Stimulated activated CD8-positive, alpha-beta memory T cell treated with anti-CD3 and anti-CD28 coated beads, Interleukin-12 subunit alpha, Interleukin-12 subunit beta, amount 100 ng/mL, for 24 hours (primary cell): ENCODE data around the gene LRRC75A.
"Not testable (repeated sequence)": the region's sequence is repeated elsewhere in the genome, so short reads cannot be mapped to it uniquely, and the experiment has no call there.

ENCODE experiments used
- DNase-seq: peaks from one replicate; pipeline ENCODE4 v3.0.0-alpha.2; 2020; ENCODE audit errors: extremely low read depth

LRRC75A gene

GRCh38 chr17:16398270-16399267, 93.4 kb downstream of the LRRC75A start:
- DNase-seq: no peak

DNA sequence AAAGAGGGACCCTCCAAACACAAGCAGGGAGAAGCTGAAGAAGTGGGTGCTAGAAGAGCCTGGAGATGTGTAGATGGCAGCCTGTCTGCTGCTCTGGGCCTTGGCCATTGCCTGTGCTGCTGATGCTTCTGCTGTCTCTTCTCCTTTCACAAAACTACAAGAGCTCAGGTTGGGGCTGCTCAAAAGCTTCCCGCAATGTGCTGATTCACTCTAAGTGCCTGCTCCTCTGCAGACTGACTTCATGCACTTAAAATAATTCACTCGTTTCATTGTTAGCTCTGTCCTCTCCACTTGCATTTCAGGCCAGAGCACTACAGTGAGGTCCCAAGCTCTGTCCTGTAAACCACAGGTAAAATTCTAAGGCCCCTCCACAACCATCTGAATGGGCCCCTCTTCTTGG, 95.3 kb downstream of the LRRC75A start:
- DNase-seq: not testable (repeated sequence)

DNA sequence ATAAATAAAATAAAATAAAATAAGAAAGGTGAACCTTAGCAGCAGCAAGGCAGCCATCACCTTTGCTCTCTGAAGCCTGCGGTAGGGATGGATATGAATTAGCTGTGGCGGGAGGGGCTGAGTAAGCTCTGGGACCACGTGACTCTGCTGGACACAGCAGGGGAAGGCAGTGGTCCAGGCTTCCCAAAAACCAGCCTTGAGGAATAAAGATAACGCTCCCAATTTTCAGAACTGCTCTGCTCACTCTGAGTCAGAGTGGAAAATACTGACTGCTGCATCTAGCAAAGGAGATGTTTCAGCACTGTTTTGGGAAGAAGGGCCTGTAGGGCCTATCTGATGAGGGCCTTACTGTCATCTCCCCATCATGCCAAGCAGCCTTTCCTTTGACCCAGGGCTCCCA, 96.1 kb downstream of the LRRC75A start:
- DNase-seq: not testable (repeated sequence)

- not testable (repeated sequence) for DNase-seq
Measured at GRCh38 chr17:16392491-16392890, 99.5 kb downstream of the LRRC75A start.
